Effector memory CD8-positive, alpha-beta T cell (primary cell): ENCODE measurements around the gene CFHR4.
"Not testable (repeated sequence)": the region's sequence is repeated elsewhere in the genome, so short reads cannot be mapped to it uniquely, and the experiment has no call there.

Experiments used
- ATAC-seq: fragments of 150-1000 bp; cut with Tn5 transposase; replicated peaks from 2 replicates; pipeline ENCODE4 v1.10.0; 2021; ENCODE audit warnings: mild to moderate bottlenecking, moderate library complexity
- DNase-seq, 3 experiments: peaks; one replicate each; pipeline ENCODE4 v3.0.0; 2021
- H3K27ac Mint-ChIP-seq, 2 donors: one replicate each; pipeline ENCODE4 v1.8.0; 2022; ENCODE audit warnings: mild to moderate bottlenecking in 2 of 2, mixed read lengths in 2 of 2, moderate library complexity in 2 of 2
- H3K27me3 Mint-ChIP-seq, 2 donors: one replicate each; pipeline ENCODE4 v1.8.0; 2022; ENCODE audit warnings: mixed read lengths in 2 of 2
- H3K36me3 Mint-ChIP-seq: one replicate; pipeline ENCODE4 v1.8.0; 2022; ENCODE audit warnings: mild to moderate bottlenecking, moderate library complexity, mixed read lengths; ENCODE audit not compliant: insufficient read depth
- H3K4me1 Mint-ChIP-seq, 2 donors: one replicate each; pipeline ENCODE4 v1.8.0; 2022; ENCODE audit warnings: low read depth in 2 of 2, mixed read lengths in 2 of 2
- H3K4me3 Mint-ChIP-seq, 2 donors: one replicate each; pipeline ENCODE4 v1.8.0; 2022; ENCODE audit warnings: mild to moderate bottlenecking in 2 of 2, mixed read lengths in 2 of 2, moderate library complexity in 2 of 2
- H3K9me3 Mint-ChIP-seq, 2 donors: one replicate each; pipeline ENCODE4 v1.8.0; 2022; ENCODE audit warnings: mixed read lengths in 2 of 2

Gene CFHR4

DNA sequence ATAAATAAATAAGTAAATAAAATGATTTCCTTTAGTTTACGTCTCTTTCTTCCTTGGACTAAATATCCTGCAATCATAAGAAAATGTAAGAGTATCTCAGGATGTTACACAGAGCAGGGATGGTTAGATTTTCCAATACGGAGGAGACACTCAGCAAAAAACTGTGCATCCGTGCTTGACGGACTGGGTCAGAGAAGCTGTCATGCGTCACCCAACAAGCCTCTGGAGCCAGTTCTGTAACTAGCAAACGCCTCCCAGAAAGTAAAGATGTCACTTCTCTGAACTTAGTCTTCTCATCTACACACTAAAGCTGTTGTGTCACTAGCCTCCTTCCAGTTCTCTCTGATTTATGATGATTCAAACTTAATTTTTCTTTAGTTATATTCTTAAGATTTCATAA lies 3.4 kb downstream of the CFHR4 start:
- Mint-ChIP-seq H3K4me3 (no peak overlapping the region), H3K4me1 (no peaks in the 10 kb centered on the region), H3K9me3 (no peaks in the 10 kb centered on the region), H3K27me3 (no peaks in the 10 kb centered on the region), H3K36me3 (no peaks in the 10 kb centered on the region), H3K27ac (no peak overlapping the region)
- DNase-seq = no peak
- no peak for ATAC-seq

DNA sequence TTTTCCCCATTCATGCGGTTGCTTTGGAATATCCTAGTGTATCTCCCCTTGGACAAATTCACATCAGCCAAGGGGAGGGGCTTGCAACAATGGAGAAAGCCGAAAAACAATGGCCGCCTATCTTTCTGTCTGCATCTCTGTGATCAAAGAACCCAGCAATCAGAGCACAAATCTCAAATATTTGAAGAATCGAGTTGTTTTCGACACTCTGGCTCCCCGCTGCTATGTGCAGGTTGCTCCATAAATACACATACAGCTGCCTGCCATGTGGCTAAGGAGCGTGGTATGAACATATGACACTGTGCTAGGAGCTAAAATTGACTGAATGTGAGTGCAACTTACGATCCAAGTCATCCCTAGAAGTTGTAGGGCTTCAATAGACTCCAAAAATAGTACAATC lies 8.5 kb downstream of the CFHR4 start:
- DNase-seq (no peak), ATAC-seq (no peak)
- Mint-ChIP-seq H3K4me3 (no peak overlapping the region), H3K27ac (no peak overlapping the region), H3K9me3 (no peaks in the 10 kb centered on the region), H3K4me1 (no peaks in the 10 kb centered on the region), H3K36me3 (no peaks in the 10 kb centered on the region), H3K27me3 (peaks cover 7 to 25% of the 10 kb centered on the region in 2 donors)

DNA sequence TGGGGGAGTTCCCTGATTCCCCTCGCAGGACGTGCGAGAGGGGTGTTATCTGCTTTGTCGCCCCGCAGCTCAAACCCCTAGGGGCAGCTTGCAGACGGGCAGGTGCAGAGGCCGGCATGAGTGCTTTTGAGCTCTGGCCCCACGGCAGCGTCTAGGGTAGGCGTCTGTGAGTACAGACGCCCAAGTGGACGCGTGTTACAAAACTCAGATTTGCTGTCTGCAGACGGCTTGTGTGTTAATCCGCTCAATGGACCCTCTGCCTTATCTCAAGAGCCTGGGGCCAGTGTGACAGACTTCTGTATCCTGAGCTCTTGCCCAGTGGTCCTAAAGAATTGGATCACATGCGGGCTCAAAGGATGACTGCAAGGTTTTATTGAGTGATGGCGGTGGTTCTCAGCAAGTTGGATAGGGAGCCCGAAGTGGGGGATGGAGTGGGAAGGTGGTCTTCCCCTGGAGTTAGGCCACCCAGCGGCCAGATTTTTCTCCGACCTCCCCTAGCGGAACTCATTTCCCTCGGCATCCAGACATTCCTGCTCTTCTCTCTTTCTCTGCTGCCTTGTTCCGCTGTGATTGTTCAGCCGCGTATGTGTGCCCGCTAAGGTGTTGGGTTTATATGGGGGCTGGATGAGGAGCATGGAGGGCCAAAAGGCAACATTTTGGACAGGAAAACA lies 9.4 kb downstream of the CFHR4 start:
- no peak for ATAC-seq
- Mint-ChIP-seq H3K27me3 (peaks cover 7 to 25% of the 10 kb centered on the region in 2 donors), H3K9me3 (peaks cover 0 to 3% of the 10 kb centered on the region in 2 donors), H3K27ac (no peak overlapping the region), H3K36me3 (no peaks in the 10 kb centered on the region), H3K4me3 (no peak overlapping the region), H3K4me1 (no peaks in the 10 kb centered on the region)
- no peak for DNase-seq

DNA sequence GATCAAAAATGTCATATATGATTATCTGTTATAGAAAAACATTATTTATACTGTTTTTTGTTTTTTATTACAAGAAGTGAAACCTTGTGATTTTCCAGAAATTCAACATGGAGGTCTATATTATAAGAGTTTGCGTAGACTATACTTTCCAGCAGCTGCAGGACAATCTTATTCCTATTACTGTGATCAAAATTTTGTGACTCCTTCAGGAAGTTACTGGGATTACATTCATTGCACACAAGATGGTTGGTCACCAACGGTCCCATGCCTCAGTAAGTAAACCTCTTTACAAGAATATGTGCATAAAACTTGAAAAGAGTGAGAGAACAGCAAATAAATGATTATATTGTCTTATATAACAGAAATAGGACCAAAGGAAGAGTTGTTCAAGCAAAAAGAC lies 14.5 kb downstream of the CFHR4 start:
- DNase-seq = no peak
- peaks cover 0 to 3% of the 10 kb centered on the region in 2 donors for H3K9me3 Mint-ChIP-seq
- no peaks in the 10 kb centered on the region for H3K4me1 Mint-ChIP-seq
- no peaks in the 10 kb centered on the region for H3K36me3 Mint-ChIP-seq
- H3K27ac Mint-ChIP-seq = no peak overlapping the region
- ATAC-seq = no peak
- H3K4me3 Mint-ChIP-seq = no peak overlapping the region
- peaks cover 5 to 19% of the 10 kb centered on the region in 2 donors for H3K27me3 Mint-ChIP-seq

DNA sequence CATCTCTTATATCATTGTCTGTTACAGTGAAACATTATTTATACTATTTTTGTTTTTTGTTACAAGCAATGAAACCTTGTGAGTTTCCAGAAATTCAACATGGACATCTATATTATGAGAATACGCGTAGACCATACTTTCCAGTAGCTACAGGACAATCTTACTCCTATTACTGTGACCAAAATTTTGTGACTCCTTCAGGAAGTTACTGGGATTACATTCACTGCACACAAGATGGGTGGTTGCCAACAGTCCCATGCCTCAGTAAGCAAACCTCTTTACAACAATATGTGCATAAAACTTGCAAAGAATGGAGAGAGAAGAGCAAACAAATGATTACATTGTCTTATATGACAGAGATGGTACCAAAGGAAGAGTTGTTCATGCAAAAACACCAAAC lies 22.4 kb downstream of the CFHR4 start:
- Mint-ChIP-seq H3K27ac (no peak overlapping the region), H3K9me3 (no peaks in the 10 kb centered on the region), H3K27me3 (no peaks in the 10 kb centered on the region), H3K36me3 (no peaks in the 10 kb centered on the region), H3K4me3 (no peak overlapping the region), H3K4me1 (no peaks in the 10 kb centered on the region)
- no peak for ATAC-seq
- DNase-seq = no peak

DNA sequence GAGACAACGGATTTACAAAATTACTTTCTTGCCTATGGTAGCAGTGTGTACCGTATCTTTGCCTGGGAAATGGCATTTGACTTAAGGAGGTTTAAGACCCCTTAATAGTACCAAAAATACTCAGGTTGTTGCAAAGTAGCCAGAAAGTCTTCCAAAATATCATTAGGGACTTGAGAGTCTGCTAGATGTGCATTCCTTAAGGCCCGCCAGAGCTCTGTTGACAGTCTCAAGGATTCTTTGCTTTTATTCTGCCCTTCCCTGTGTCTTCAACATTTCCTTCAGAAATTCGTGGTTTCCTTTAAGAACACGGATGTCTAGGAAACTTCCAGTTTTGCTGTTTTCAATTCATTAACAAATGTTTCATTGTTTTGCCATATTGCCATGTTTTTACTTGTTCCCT lies 24.4 kb downstream of the CFHR4 start:
- not testable (repeated sequence) for H3K27ac Mint-ChIP-seq, H3K4me3 Mint-ChIP-seq, DNase-seq, ATAC-seq, H3K9me3 Mint-ChIP-seq, H3K4me1 Mint-ChIP-seq, H3K36me3 Mint-ChIP-seq, H3K27me3 Mint-ChIP-seq

DNA sequence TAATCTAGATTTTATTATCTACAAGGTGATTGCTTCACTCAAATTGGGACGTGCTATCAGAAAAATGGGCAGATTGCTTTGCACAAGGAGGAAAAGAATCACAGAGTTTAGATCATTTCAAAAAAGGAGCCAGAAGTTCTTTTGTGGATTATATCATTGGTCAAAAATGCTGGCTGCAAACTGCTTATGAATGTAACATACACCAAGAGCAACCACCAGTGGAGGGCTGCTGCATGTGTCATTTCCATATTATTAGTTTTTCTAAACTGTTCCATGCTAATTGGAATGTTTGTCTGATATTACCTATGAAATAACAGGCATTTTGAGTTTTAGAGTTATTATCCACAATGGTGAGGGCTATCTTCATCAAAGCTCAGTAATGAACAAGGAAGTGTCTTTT lies 39.0 kb downstream of the CFHR4 start:
- H3K4me3 Mint-ChIP-seq, DNase-seq, H3K4me1 Mint-ChIP-seq, ATAC-seq, H3K36me3 Mint-ChIP-seq, H3K27ac Mint-ChIP-seq, H3K9me3 Mint-ChIP-seq, H3K27me3 Mint-ChIP-seq: not testable (repeated sequence)

DNA sequence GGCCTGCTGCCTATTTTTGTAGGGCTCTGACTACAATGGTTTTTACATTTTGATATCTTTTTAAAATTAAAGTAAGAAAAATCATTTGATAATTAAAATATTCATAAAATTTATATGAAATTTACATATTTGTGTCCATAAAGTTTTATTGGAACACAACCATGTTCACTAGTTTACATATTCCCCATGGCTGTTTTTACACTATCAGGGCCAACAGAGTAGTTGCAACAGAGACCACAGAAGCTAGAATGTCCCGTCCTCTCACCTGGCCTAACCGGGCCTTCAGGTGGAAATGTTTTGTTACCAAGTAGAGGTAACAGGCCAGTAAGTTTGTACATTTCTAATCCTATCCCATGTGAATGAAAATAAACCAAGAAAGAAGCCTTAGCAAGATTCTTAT lies 45.0 kb downstream of the CFHR4 start:
- H3K9me3 Mint-ChIP-seq = not testable (repeated sequence)

DNA sequence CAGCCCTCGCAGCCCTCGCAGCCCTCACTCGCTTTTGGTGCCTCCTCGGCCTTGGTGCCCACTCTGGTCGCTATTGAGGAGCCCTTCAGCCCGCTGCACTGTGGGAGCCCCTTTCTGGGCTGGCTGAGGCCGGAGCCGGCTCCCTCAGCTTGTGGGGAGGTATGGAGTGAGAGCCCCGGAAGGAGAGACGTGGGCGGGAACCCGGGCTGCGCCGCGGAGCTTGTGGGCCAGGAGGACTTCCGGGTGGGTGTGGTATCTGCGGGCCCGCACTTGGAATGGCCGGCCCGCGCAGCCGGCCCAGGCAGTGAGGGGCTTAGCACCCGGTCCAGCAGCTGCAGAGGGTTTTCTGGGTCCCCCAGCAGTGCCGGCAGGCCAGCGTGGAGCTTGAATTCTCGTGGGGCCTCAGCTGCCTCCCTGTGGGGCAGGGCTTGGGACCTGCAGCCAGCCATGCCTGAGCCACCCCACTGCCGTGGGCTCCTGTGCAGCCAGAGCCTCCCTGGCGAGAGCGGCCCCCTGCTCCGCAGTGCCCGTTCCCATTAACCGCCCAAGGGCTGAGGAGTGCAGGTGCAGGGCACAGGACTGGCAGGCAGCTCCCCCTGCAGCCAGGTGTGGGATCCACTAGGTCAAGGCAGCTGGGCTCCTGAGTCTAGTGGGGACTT lies 45.8 kb downstream of the CFHR4 start:
- no peak for DNase-seq
- Mint-ChIP-seq H3K27me3 (no peaks in the 10 kb centered on the region), H3K4me3 (no peak overlapping the region), H3K36me3 (no peaks in the 10 kb centered on the region), H3K27ac (no peak overlapping the region), H3K4me1 (no peaks in the 10 kb centered on the region), H3K9me3 (peaks cover 0 to under 1% of the 10 kb centered on the region in 2 donors)
- ATAC-seq = no peak

More for the DNA sequence above, 45.0 kb downstream of the CFHR4 start:
- not testable (repeated sequence) for H3K36me3 Mint-ChIP-seq, H3K4me3 Mint-ChIP-seq, ATAC-seq, H3K4me1 Mint-ChIP-seq, H3K27me3 Mint-ChIP-seq, H3K27ac Mint-ChIP-seq, DNase-seq

DNA sequence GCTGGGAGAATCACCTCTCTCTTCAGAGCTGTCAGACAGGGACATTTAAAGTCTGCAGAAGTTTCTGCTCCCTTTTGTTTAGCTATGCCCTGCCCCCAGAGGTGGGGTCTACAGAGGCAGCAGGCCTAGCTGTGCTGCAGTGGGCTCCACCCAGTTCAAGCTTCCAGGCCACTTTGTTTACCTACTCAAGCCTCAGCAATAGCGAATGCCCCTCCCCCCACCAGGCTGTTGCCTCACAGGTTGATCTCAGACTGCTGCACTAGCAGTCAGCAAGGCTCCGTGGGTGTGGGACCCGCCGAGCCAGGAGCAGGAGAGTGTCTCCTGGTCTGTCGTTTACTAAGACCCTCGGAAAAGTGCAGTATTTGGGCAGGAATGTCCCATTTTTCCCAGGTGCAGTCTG lies 53.6 kb downstream of the CFHR4 start:
- not testable (repeated sequence) for H3K36me3 Mint-ChIP-seq, H3K27me3 Mint-ChIP-seq, ATAC-seq, H3K27ac Mint-ChIP-seq, H3K9me3 Mint-ChIP-seq, H3K4me1 Mint-ChIP-seq, H3K4me3 Mint-ChIP-seq, DNase-seq

DNA sequence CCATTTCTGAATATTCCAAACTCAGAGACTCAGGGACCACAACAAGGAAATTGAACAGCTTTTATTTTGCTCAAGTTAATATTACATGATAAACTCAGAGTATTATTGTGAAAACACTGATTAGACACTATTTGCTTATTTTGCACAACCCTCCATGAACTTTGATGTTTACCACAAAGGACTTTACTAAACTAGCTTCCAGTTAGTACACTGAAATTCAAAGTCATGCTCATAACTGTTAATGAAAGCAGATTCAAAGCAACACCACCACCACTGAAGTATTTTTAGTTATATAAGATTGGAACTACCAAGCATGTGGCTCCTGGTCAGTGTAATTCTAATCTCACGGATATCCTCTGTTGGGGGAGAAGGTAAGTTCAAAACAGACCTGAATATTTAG lies 55.7 kb downstream of the CFHR4 start, which contains the start of gene CFHR2:
Gene CFHR2 (plus strand): TSS at position 171 of the 400 bp plus-strand sequence. CDS start 143 bp downstream, at position 314.
- H3K4me1 Mint-ChIP-seq, DNase-seq, ATAC-seq, H3K9me3 Mint-ChIP-seq, H3K27me3 Mint-ChIP-seq, H3K27ac Mint-ChIP-seq, H3K4me3 Mint-ChIP-seq, H3K36me3 Mint-ChIP-seq: not testable (repeated sequence)

DNA sequence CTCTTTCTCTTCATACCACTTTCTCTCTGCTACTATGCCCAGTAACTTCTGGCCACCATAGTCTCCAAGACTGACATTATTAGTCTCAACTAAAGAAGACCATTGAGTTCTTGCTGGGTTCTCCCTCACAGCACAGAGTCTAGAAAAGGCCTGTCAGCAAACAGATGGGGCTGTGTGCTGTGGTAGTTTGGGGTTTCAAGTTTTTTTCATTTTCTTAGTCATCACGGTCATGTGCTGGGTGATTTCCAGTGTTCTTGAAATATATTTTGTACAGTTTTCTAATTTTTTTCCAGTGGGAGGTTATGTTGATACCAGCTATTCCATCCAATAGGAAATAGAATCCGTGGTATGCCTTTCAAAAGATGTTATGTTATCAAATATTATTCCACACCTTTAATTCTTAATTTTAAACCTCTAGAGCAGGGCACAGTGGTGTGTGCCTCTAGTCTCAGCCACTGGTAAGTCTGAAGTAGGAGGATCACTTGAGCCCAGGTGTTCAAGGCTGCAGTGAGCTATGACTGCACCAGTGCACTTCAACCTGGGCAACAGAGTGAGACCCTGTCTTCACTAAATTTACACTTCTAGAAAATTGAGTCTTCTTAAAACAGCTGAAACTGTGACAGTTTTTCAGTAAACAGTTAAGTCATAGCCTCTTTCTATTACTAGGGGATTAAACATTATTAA lies 64.0 kb downstream of the CFHR4 start:
- Mint-ChIP-seq H3K4me1 (no peaks in the 10 kb centered on the region), H3K36me3 (no peaks in the 10 kb centered on the region), H3K27ac (no peak overlapping the region), H3K9me3 (no peaks in the 10 kb centered on the region), H3K27me3 (no peaks in the 10 kb centered on the region), H3K4me3 (no peak overlapping the region)
- DNase-seq (no peak), ATAC-seq (no peak)

DNA sequence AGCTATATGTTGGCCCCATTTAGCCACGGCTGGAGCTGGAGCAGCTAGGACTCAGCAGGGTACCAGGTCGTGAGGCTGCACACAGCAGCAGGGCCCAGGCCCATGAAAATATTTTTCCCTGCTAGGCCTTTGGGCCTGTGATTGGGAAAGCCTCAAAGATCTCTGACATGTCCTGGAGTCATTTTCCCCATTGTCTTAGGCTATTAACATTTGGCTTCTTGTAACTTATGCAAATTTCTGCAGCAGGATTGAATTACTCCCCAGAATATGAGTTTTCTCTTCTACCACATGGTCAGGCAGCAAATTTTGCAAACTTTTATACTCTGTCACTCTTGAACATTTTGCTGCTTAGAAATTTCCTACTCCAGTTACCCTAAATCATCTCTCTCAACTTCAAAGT lies 66.9 kb downstream of the CFHR4 start:
- DNase-seq (no peak), ATAC-seq (no peak)
- no peaks in the 10 kb centered on the region for H3K36me3 Mint-ChIP-seq
- H3K9me3 Mint-ChIP-seq = no peaks in the 10 kb centered on the region
- H3K4me1 Mint-ChIP-seq = no peaks in the 10 kb centered on the region
- H3K27ac Mint-ChIP-seq = no peak overlapping the region
- no peak overlapping the region for H3K4me3 Mint-ChIP-seq
- H3K27me3 Mint-ChIP-seq = no peaks in the 10 kb centered on the region

DNA sequence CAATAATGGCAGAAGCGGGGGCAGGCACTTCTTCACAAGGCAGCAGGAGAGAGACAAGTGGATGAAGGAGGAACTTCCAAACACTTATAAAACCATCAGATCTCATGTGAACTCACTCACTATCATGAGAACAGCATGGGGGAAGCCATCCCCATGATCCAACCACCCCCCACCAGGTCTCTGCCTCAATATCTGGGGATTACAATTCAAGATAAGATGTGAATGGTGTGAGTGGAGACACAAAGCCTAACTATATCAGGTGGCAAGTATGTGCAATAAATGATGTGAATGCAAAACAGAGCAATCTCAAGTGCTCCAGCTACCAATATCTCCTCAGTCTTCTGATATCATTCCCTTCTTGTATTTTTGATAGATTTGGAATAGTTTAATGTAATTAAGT lies 68.1 kb downstream of the CFHR4 start:
- DNase-seq = no peak
- no peaks in the 10 kb centered on the region for H3K36me3 Mint-ChIP-seq
- no peaks in the 10 kb centered on the region for H3K27me3 Mint-ChIP-seq
- ATAC-seq = no peak
- no peak overlapping the region for H3K4me3 Mint-ChIP-seq
- H3K4me1 Mint-ChIP-seq = no peaks in the 10 kb centered on the region
- no peak overlapping the region for H3K27ac Mint-ChIP-seq
- no peaks in the 10 kb centered on the region for H3K9me3 Mint-ChIP-seq
